NCI-H510A treated with DMSO at 0.1 percent for 48 hours (cell line): Measurements from ENCODE around the gene LARGE1.

Experiments used
- DNase-seq: peaks from one replicate; lab custom pipeline; 2025; lab: John Stamatoyannopoulos, UW

The LARGE1 gene

DNA sequence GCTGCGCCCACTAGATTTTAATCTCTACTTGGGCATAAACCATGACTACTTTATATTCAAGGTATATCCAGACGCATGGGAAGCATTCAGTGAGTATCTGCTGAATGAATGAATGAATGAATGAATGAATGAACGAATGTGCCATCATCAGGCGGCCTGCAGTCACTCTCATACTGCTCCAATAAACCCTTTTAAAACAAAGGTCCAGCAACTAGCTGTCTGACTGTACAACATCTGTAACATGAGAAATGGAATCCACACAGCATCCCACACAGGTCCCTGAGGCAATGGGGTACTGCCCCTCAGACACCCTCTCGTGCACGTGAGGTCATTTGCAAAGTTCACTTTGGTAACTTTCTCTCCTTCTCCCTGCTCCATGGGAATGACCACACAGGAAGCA, 147.5 kb downstream of the LARGE1 start:
- DNase-seq: no peak

DNA sequence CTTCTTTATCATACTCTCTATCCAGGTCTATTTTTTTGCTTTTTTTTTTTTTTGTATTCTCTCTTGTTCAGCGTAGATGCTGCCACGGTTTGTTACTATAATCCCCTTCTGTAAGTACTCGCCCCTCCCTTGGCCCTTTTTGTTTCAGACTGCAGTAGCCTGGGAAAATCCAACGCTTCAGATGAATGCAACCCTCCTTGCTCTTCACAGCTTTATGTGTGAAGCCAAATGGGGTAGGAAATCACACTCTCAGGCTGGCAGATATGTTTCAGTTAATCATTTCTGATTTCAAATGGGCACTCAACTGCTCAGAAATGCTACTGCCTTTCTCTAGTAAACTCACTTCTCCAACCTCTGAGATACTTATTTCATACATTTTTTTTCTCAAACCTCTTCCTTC, 149.1 kb downstream of the LARGE1 start:
- no peak for DNase-seq

DNA sequence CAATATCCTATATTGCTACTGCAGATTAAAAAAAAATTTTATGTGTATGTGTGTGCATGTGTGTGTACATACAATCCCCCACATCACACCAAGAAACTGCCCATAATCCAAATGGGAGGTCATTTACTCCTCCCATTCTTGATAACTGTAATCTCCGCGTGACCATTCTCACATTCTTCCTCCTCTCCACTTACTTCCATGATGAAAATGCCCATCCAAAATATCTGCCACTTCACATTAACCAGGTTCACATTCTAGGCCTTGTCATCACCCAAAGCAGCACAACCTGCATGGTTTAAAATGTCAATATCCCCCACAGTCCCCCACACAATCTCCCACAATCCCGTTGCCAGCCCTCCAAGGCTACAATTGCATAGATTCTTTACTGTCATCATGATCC, 149.6 kb downstream of the LARGE1 start:
- DNase-seq: no peak

DNA sequence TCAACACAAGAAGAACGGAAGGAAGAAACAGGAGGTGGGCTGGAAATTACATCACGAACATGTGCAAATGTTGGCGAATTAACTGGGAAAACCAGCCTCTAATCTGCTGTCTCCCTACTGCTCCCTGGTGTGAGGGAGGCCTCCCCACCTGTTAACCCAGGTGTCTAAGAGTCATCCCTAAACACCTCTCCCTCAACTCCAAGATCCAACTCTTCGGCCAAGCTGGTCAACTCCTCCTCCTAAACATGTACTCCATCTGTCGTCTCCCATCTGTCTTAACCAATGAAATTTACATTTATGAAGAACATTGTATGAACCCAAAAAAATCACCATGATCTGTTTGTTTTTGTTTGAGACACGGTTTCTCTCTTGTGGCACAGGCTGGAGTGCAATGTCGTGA, 154.2 kb downstream of the LARGE1 start:
- DNase-seq: no peak

DNA sequence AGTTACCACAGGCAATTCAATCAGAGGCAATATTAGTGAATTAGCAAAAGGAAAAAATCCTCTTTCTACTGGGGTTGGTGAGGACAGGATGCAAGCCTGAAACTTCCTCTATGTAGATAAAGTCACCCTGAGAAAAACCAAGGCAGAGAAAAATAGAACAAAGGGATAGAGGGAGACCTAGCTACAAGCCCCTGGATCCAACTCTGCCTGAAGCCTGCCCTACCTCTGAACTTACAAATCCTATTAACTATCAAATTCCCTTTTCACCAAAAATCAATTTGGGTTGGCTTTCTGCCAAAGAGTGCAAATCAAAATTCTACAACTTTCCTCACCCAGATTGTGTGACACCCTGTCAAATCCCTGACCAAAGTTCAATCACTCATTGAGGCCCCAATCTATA, 161.3 kb downstream of the LARGE1 start:
- no peak for DNase-seq

DNA sequence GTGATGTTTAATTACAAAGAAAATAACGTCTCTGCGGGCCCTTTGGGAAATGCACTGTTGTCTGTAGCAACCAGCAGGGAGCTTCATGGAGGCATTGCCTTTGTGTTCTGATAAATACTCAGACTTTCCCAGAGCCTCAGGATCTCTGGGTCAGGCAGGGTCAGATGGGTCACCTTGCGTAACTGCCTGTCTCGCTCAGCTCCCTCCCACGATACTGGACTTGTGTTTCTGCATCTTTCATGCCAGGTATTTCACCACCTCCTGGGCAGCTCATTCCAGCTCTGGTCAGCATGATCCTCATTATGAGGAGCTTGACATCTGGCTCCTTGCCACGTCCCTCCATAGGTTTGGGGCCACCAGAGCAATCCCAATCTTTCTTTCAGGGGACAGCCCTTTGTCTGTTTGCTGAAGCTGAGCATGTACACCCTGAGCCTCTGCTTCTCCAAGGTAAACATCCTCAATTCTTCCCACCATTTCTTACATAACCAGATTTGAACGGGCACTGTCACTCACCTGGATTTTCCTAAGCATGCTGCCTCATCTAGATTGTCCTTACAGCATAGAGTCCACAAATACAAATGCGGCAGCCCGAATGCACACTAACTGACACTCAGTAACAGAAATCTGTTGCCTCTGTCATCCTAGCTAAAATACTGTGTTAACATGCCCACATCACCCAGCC, 162.3 kb downstream of the LARGE1 start:
- DNase-seq: no peak

DNA sequence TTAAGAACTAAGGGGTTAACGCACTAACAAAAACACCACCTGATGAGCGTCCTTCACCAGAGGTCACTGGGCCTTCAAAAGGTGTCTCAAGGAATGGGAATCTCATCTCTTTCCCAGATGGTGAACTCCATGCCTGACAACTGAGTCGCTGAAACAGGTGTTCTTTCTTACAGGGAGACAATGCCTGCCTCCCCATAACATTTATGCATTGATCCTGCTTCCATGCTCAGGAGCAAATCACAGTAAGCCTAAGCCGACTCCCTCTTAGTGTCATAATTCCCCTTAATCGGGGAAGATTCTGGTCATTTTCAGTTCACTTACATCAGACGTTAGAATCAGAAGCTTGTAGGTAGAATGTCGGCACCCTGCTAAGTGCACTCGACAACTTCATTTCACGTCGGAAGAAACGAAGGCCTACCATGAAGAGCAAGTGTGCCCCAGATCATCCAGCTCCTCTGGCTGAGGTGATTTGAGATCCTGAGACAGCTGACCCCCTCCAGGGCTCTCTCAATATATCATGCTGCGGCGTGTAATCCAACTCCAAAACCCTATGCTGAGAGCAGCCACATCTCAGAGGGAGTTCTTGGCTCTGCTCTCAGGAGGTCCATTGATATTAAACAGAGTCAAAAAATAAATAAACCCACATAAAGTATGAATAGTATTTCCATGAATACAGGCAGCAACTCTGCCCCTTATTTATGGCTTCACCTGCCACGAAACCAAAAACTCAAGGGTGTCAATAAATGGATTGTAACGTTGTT, 163.1 kb downstream of the LARGE1 start:
- DNase-seq: no peak

DNA sequence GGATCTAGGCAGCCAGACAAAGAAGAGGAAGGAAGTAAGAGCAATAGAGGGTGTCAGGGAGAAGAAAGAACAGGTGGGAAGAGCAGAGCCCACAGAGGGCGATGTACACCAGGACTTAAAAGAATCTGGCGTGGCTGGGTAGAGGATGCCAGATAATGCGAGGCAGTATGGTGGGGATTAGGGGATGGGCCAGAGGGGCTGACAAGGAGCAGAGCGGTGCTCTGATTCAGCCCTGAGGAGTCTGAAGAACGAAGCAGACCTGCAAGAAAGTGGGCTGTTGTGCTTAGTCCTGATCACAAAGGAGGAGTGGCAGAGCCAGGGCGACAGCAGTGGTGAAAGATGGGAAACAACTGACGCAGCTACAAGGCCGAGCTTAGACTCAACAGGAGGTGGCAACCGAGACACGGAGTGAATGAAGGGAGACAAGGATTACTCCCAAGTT, 163.7 kb downstream of the LARGE1 start:
- DNase-seq: no peak

DNA sequence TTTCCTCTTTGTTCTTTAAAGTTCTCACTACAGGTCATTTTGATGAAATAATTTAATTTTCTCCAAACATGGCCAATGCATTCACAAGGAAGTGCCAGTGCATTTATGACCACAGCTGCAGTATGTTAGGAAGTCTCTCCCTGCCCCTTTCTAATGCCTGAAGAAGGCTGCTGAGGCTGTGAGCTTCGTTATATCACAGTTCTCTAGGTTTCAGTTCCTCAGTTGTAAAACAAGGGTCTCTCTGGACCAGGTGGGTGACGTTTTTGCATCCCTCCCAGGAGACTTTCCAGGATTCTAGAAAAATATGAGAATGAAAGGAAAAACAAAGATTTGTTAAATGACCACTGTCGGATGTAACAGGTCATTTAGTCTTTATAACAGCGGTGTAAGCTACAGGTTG, 171.6 kb downstream of the LARGE1 start:
- DNase-seq: no peak

DNA sequence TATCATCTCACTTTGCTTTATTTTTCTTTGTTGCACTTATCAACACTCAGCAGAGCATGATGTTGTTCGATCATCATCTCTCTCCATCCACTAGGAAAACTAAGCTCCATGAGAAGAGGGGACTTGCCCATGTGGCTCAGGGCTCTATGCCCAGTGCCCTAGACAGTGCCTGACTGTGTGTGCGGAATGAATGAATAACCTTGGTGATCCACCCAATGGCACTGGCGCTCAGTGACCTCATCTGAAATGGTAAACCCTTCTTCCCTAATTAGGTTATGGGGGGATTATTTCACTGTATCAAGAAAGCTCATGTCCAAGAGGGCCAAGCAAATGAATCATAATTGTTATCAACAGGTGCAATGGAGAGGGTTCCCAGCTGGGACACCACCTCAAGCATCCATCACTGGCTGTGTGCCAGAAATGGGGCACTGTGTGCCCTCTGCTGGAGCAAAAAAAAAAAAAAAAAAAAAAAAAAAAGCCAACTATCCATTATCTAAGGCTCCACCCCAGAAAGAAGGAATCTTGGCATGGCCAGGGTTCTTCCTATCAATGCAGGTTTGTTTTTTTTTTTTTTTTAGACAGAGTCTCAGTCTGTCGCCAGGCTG, 172.6 kb downstream of the LARGE1 start:
- peak; percentile 33 for DNase-seq

DNA sequence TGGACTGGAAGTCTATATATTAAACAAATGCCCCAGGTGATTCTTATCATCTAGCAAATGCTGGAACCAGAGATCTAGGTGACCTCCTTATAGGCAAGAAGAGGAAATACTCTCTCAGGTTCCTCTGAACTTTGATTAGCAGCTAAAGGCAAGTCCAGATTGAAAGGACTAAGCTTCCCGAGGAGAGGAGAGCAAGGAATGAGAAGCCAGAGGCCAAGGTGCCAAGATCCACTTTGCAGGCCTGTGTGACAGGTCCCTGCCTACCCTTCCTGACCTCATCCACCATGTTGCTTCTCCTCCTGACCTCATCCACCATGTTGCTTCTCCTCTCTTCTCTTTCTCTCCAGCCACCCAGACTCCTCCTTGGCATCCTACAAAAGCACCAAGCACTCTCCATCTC, 173.2 kb downstream of the LARGE1 start:
- no peak for DNase-seq

DNA sequence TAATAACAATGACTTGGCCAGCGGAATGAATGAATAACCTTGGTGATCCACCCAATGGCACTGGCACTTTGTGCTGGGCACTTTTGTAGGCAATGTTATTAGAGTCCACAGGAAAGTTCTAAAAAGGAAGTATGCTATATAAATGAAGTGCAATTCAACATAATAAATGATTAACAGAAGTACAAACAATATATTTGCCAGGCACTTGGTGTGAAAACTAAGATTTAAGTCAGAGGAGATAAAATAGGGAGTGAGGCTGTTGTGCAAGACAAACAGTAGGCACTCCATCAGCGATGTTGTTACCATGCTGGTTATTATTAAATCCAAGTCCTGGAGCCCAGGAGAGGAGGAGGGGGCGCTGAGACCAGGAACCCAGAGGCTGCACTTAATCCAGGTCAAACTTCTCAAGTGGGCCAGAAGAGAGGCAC, 173.8 kb downstream of the LARGE1 start:
- no peak for DNase-seq

DNA sequence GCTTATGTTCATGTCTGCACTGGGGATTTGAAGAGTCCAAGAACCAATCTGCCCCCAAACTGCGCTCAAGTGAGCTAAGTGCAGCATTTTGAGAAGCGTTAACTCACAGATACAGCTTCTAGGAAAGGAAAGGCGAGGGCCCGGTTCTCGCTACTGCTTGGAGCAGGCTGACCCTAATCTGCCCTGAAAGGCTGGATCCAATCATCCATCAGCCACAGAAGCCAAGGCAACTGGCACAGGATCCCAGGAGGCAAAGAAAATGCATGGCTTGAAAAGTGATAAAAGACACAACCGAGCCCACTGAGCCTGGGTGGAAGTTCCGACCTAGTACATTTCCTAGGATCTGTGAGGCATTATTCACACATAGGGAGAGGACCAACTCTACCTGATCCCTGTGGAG, 174.8 kb downstream of the LARGE1 start:
- DNase-seq: no peak

DNA sequence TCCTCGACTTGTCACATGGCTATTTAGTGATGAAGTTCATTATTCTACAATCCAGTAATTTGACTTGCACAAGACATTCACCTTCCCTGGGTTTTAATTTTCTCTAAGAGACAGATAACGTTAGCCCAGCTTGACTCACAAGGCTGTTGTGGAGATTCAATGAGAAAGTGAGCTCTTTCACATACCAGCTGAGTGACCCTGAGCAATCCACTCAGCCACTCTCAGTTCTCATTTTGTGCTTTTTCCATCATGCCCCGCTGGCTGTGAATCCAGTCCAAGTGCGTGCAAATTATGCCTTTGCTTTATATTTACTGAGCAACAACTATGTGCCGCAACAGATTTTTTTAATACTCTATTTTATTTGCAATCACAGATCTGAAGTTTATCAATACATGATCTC, 176.5 kb downstream of the LARGE1 start:
- no peak for DNase-seq

DNA sequence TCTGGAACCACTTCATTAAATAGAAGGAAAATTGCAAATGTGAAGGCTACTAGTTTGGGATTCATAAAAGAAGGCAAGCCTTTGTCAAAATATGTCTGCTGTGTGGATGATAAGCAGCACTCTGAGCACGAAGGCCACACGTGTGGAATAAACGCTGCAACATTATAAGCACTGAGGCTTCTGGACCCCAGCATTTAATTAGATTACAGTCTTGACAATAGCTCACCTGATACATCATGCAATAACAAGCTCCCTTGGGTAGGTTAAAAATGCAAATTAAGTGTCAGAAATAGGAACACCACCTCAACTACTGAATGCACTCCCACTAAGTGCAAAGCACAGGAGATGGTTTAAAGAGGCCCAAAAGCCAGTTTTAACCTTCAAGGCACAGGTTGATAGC, 179.3 kb downstream of the LARGE1 start:
- DNase-seq: no peak

DNA sequence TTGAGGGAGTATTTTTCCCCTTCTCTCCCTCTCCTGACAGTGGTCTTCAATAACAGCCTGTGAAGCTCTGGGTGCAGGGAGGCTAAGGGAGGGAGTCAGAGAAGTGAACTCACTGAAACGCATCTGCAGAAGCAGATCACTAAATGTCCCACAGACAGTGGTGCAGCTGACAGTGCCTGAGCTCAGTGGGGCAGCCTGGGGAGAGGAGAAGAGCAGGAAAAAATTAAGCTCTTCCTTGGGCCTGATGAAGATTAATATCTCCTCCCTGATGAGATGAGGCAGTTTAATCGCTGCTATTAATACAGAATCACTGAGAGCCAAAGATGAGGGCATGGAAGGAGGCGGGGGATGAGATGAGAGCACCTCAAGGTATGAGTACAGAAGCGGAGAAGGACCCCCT, 180.8 kb downstream of the LARGE1 start:
- no peak for DNase-seq

DNA sequence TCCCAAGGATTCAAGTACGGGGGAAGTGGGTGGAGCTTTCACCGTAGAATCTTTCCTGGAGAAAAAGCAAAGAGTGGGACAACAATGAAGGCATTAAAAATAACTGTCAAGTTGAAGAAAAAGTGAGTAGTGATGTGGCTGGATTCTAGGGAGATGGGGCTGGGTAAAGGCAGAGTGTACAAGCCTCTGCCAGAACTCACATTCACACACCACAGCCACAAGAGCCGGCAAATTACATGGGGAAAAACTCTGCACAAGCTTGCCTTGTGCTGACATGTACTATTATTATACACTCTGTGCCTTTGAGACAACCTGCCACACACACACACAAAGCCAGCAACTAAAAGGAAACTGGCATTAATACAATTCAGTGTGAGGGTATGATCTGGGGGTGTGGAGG, 182.6 kb downstream of the LARGE1 start:
- DNase-seq: no peak

DNA sequence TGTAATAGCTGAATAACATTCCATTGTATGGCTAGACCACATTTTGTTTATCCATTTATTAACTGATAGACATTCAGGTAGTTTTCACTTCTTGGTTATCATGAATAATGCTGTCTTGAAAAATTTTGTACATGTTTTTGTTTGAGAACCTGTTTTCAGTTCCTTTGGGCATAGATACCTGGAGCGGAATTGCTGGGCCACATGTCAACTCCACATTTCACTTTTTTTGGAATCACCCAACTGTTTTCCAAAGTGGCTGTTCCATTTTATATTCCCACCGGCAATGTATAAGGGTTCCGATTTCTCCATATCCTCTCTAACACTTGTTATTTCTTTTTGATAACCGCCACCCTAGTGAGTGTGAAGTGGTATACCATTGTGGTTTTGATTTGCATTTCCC, 184.3 kb downstream of the LARGE1 start:
- no peak for DNase-seq

DNA sequence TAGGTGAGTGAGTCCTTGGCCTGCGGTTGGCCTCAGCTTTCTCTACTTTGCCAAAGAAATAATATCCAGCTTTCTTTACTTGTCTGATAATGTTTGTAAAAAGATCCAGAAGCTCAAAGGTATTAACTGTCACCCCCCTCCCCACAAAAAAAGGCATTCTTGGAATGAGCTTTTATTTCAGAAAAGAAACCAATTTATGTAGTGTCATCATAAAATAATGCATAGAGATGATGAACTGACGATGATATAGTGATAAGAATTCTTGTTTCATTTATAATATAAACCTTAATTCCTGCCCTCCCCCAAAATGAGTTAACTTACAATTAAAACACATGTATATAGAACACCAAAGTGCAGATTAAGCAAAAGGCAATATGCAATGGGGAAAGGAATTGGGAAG, 191.4 kb downstream of the LARGE1 start:
- no peak for DNase-seq

DNA sequence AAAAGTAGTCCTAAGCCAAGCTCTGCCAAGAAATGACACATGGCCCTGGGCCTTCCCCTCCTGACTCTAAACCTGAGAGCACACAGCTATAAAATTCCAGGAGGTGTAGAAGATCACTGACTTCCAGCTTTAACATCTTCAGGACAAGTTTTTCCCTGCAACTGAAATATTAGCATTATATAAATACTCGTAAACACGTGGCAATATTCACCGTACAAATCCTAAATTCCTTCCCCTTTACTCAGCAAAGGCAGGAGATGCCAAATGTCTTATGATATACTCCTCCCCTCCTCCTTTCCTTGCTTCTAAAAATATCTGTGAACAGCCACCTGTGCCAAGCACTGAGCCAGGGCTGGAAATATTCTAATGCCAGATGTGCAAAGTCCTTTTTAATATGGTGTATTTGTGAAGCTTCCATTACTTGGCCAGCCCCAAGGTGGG, 194.0 kb downstream of the LARGE1 start:
- DNase-seq: no peak

DNA sequence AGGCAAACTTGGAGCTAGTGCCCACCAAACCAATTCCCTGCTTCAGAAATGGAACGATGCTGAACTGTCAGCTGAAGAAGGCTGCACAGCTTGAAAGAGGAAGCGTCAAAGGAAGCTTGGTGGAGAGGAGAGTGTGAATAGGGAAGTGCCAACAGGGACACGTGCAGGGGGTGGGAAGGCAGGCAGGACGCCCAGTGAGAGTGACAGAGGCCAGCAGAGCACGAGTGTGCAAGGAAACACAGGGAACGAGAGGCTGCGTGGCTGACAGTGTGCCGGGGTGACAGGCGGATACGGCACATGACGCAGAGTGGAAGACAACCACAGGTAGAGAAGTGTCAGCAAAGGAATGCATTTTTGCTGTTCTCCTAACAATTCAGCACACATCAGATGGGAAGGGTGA, 196.4 kb downstream of the LARGE1 start:
- DNase-seq: no peak

DNA sequence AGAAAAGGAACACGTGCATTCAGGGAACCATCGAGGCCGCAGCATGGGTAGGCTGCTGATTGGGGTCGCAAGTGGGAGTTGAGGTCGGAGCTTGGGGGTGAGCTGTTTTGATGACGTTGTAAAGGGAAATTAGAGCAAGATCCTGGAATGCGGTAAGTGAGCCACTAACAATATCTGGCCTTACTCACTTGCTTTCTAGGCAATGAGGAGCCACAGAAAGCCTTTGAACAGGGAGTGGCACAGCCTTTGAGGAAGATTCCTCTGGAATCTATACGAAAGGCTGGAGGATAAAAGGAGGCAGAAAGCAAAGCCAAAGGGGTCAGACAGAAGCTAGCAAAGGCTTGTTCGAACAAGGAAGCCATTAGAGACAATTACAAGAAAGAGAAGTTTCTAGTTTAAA, 197.5 kb downstream of the LARGE1 start:
- DNase-seq: no peak

DNA sequence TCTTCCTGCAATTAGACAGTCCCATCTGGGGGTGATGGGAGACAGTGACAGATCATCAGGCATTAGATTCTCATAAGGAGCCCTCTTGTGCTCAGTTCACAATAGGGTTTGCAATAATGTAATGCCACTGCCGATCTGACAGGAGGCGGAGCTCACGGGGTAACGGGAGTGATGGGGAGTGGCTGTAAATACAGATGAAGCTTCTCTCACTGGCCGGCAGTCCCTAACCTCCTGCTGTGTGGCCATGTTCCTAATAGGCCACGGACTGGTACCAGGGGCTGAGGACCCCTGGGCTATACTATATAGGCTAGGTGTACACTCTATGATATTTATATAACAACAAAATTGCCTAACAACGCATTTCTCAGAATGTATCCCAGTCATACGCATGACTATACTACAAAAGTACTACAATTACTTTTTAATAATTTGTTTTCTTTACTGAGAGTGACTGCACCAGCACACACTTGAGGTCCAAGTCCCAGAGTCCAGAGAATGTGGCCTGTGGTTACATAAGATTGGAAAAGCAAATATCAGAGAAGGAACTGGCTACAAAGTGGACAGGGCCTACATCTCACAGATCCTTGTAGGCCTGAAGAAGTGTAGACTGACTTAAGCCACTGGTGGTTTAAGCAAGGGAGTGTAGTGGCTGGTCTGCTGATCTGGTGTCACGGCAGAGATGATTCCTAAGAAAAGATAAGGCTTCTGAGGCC, 200.0 kb downstream of the LARGE1 start:
- no peak for DNase-seq
